ENCODE measurements around the gene ZBTB47.

- TF ChIP-seq RELB (IDR thresholded peaks at IDR 0.05; ENCODE audit: low read depth) (no peak), EZH2 (IDR thresholded peaks at IDR 0.05; ENCODE audit: borderline replicate concordance, control insufficient read depth, low read depth, low read length) (no peak), NFYB (IDR thresholded peaks at IDR 0.05; ENCODE audit: insufficient read depth, low read depth, low read length) (no peak), POLR2AphosphoS5 (IDR thresholded peaks at IDR 0.05; ENCODE audit: low read length) (no peak), E2F4 (IDR thresholded peaks at IDR 0.05; ENCODE audit: low read depth, low read length) (no peak), ZNF207 (IDR thresholded peaks at IDR 0.05; ENCODE audit: borderline replicate concordance) (no peak), PAX8 (IDR thresholded peaks at IDR 0.05) (no peak), POLR2A (IDR thresholded peaks at IDR 0.05; ENCODE audit: low read depth, low read length) (no peak), YBX1 (IDR thresholded peaks at IDR 0.05) (no peak), MXI1 (IDR thresholded peaks at IDR 0.05; ENCODE audit: low read depth, low read length) (no peak)
- TF ChIP-seq, protein P1, sequence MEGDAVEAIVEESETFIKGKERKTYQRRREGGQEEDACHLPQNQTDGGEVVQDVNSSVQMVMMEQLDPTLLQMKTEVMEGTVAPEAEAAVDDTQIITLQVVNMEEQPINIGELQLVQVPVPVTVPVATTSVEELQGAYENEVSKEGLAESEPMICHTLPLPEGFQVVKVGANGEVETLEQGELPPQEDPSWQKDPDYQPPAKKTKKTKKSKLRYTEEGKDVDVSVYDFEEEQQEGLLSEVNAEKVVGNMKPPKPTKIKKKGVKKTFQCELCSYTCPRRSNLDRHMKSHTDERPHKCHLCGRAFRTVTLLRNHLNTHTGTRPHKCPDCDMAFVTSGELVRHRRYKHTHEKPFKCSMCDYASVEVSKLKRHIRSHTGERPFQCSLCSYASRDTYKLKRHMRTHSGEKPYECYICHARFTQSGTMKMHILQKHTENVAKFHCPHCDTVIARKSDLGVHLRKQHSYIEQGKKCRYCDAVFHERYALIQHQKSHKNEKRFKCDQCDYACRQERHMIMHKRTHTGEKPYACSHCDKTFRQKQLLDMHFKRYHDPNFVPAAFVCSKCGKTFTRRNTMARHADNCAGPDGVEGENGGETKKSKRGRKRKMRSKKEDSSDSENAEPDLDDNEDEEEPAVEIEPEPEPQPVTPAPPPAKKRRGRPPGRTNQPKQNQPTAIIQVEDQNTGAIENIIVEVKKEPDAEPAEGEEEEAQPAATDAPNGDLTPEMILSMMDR (IDR thresholded peaks at IDR 0.05 in 2 of 3, conservative IDR thresholded peaks at IDR 0.05 in 1 of 3; ENCODE audit: control insufficient read depth in 2 of 3, extremely low read depth in 1 of 3, insufficient read depth in 1 of 3, low read depth in 3 of 3, low read length in 3 of 3) = no peak
- TF ChIP-seq, protein P2, sequence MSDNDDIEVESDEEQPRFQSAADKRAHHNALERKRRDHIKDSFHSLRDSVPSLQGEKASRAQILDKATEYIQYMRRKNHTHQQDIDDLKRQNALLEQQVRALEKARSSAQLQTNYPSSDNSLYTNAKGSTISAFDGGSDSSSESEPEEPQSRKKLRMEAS (IDR thresholded peaks at IDR 0.05; ENCODE audit: low read depth, low read length) = no peak
Measured at GRCh38 chr3:42639192-42639591, 14.3 kb upstream of the ZBTB47 start.

All from GM12878 (cell line).